PFSK-1 (cell line): ENCODE measurements around the gene RET.

Experiments
- POLR2AphosphoS5 ChIP-seq: IDR thresholded peaks from 2 replicates; pipeline ENCODE4 v1.6.1; 2012; ENCODE audit warnings: low read depth, mild to moderate bottlenecking, control low read depth, low read length, moderate library complexity
- SIN3A ChIP-seq: IDR thresholded peaks from 2 replicates; pipeline ENCODE4 v1.6.1; 2012; ENCODE audit warnings: mild to moderate bottlenecking, low read length, moderate library complexity, borderline replicate concordance; ENCODE audit not compliant: insufficient read depth

- TF ChIP-seq POLR2AphosphoS5, result no peak
- TF ChIP-seq SIN3A, result no peak
Measured at GRCh38 chr10:43043342-43043772, 33.5 kb upstream of the RET start.
